Thyroid gland (tissue), 4 donors: ENCODE measurements around the gene MFAP4. TPM values are rescaled to one million over a fixed set of nuclear protein-coding genes. Genes with fewer than 3 reads are reported as not detected.

ENCODE experiments used
- DNase-seq, 2 donors: peaks; one replicate each; pipeline ENCODE4 v3.0.0-alpha.2; 2019
- H3K27ac ChIP-seq, 3 donors: fragments of 200-600 bp; sonication (generic); 1 replicate in 2 of 3; 2 replicates in 1 of 3; pipeline ENCODE4 v1.5.1; 2016 to 2019; ENCODE audit warnings: mild to moderate bottlenecking in 1 of 3, moderate library complexity in 1 of 3
- H3K27me3 ChIP-seq: fragments of 200-600 bp; sonication (generic); one replicate; pipeline ENCODE4 v1.5.1; 2019
- H3K36me3 ChIP-seq, 2 donors: fragments of 200-600 bp; sonication (generic); one replicate each; pipeline ENCODE4 v1.5.1; 2016 to 2019
- H3K4me1 ChIP-seq, 2 donors: fragments of 200-600 bp; sonication (generic); one replicate each; pipeline ENCODE4 v1.5.1; 2017 to 2019
- H3K4me3 ChIP-seq, 3 donors: fragments of 200-600 bp; sonication (generic); replicated peaks in 1 of 3; 1 replicate in 2 of 3; 2 replicates in 1 of 3; pipeline ENCODE4 v1.5.1; 2016; ENCODE audit warnings: mild to moderate bottlenecking in 1 of 3
- H3K9me3 ChIP-seq: fragments of 200-600 bp; sonication (generic); one replicate; pipeline ENCODE4 v1.5.1; 2017
- POLR2A ChIP-seq, 2 donors: fragments of 450-650 bp; IDR thresholded peaks; one replicate each; pipeline ENCODE4 v1.6.1; 2017; ENCODE audit warnings: antibody characterized with exemption in 2 of 2, mild to moderate bottlenecking in 2 of 2, moderate library complexity in 1 of 2
- WGBS, 2 donors: methylation state at CpG; one replicate each; pipeline ENCODE4 v1.1.5; 2017; 5-methylcytosine and 5-hydroxymethylcytosine counted together
- intact Hi-C: fragments of 100-400 bp; cut with DNase I; formaldehyde crosslinking; loops from one replicate; pipeline ENCODE4 v1.15.1; 2023
- total RNA-seq, 4 donors: library from RNA; depleted of rRNA; stranded (reverse); fragments of >200 nt; gene quantifications; one replicate each; pipeline ENCODE4 v1.2.3, GENCODE V29; 2016
- TF ChIP-seq, protein P1 (sequence below), 6 experiments: fragments of 200-600 bp in 3 of 6; fragments of 450-650 bp in 3 of 6; sonication (generic) in 3 of 6; IDR thresholded peaks; one replicate each; pipeline ENCODE4 v1.5.1; 2016 to 2019; ENCODE audit warnings: antibody characterized with exemption in 6 of 6, mild to moderate bottlenecking in 2 of 6, inconsistent platforms in 1 of 6, moderate library complexity in 1 of 6

The MFAP4 gene, protein sequence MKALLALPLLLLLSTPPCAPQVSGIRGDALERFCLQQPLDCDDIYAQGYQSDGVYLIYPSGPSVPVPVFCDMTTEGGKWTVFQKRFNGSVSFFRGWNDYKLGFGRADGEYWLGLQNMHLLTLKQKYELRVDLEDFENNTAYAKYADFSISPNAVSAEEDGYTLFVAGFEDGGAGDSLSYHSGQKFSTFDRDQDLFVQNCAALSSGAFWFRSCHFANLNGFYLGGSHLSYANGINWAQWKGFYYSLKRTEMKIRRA
- total RNA-seq, result 100 to 1,000 TPM in 1 of 4 donors, 10 to 100 TPM in 3; 12.6 to 105 (median 53.5) TPM

DNA sequence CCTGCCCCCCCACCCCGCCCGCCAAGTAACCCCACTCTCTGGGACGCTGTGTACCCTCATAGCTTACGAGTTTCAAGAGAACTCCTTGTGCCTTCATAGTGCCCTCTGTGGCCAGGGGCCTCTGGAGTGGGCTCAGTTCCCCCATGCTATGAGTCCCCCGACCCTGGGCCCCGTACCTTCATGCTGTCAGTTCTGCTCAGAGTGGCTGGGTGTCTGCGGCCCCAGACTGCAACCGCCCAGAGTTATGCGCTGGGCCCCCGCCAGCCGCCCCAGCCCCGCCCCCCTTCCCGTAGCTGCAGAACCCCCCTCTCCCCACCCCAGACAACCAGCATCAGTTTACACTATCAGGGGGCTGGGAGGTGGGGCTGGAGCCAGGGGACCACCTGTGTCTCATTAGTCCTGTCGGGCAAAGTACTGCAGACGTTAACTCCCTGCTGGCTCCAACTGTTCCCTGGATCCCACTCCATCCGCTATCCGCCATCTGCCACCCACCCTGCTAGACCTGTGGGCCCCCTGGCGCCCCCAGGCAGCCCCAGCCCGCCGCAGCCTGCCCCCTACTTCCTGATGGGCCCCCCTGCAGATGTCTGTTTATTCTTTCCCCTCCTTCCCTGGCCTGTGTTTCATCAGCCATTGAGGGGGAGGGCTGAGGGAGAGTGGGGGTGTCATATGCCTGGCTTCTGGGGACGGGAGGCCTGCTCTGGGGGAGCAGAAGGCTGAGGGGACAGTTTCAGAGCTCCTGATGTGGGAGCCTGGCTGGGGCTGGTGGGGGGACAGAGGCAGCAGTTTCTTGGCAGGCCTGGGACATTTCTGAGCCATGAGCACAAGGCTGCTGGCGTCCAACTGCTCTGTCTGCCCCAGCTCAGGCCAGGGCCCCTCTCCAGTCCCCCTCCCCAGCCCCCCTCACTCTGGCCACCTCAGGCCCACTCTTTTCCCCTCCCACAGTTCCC, at the start of gene MFAP4:
MFAP4 (minus strand) TSS at position 217 of the 947 bp plus-strand sequence; CDS start at position 182, 35 bp downstream.
- TF ChIP-seq, protein P1, sequence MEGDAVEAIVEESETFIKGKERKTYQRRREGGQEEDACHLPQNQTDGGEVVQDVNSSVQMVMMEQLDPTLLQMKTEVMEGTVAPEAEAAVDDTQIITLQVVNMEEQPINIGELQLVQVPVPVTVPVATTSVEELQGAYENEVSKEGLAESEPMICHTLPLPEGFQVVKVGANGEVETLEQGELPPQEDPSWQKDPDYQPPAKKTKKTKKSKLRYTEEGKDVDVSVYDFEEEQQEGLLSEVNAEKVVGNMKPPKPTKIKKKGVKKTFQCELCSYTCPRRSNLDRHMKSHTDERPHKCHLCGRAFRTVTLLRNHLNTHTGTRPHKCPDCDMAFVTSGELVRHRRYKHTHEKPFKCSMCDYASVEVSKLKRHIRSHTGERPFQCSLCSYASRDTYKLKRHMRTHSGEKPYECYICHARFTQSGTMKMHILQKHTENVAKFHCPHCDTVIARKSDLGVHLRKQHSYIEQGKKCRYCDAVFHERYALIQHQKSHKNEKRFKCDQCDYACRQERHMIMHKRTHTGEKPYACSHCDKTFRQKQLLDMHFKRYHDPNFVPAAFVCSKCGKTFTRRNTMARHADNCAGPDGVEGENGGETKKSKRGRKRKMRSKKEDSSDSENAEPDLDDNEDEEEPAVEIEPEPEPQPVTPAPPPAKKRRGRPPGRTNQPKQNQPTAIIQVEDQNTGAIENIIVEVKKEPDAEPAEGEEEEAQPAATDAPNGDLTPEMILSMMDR (IDR thresholded peaks at IDR 0.05), result no peak
- no peak for TF ChIP-seq POLR2A (IDR thresholded peaks at IDR 0.05)
- intact Hi-C loops, result no loop called here
- no peak within 1 kb of the TSS for H3K4me3 ChIP-seq
- WGBS, 2 donors, result 23 to 34% methylated on average over 14 to 21 of the region's 22 CpGs
- peaks cover 12 to 41% of the 10 kb centered on the region in 2 donors for H3K4me1 ChIP-seq
- peak within 1 kb of the TSS; percentile 75 to 88 (median 76) for H3K27ac ChIP-seq
- H3K27me3 ChIP-seq, result no peaks in the 10 kb centered on the region
- peak; percentile 64 to 68 for DNase-seq
- H3K9me3 ChIP-seq, result no peaks in the 10 kb centered on the region
- peaks cover 5 to 16% of the 10 kb centered on the region in 2 donors for H3K36me3 ChIP-seq

DNA sequence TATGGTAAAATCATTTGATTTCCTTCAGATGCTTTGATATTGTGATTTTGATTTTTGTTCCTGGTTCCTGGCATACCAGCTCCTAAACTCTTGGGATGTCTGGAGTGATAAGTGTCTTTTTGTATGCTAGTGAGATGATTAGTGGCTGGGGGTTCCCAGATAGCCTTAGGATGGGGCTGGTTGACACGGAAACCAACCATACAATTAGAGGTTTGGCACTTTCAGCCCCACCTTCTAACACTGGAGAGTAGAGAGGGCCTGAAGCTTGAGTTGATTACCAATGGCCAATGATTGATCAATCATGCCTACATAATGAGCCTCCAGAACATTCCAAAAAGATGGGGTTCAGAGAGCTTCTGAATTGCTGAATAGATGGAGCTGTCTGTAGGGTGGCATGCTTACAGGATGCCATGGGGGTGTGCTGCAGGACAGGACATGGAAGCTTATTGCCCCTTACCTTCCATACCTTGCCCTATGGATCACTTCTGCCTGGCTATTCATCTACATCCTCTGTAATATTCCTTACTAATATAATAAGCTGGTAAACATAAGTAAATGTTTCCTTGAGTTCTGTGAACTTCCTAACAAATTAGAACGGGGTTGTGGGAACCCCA, 46.8 kb upstream of the MFAP4 start:
- WGBS, 2 donors, result 81 to 88% methylated on average over 2 of the region's 2 CpGs
- Histone ChIP-seq H3K36me3 (no peaks in the 10 kb centered on the region), H3K9me3 (no peaks in the 10 kb centered on the region), H3K4me1 (no peaks in the 10 kb centered on the region), H3K27ac (no peak overlapping the region), H3K4me3 (no peak overlapping the region), H3K27me3 (no peaks in the 10 kb centered on the region)
- intact Hi-C loops, result no loop called here
- no peak for TF ChIP-seq POLR2A (IDR thresholded peaks at IDR 0.05)
- TF ChIP-seq, protein P1 (IDR thresholded peaks at IDR 0.05), result no peak
- DNase-seq, result no peak

DNA sequence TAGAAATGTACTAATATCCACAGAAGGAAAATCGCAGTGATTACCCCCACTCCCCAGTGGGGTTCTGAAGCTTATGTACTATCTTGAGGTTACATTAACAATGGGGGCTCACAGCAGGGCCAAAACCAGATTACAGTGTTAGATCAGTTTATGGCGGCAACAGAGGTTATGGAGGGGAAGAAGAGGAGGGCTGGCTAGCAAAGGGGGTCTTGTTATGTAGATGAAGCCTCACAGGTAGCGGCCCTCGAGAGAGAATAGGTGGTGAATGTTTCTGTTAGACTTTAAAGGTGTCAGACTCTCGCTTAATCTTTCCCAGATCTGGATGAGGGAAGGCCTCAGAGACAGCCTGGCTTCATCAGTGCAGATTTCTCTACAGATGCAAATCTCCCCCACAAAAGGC, 46.3 kb upstream of the MFAP4 start:
- Histone ChIP-seq H3K4me1 (no peaks in the 10 kb centered on the region), H3K27me3 (no peaks in the 10 kb centered on the region), H3K4me3 (no peak overlapping the region), H3K27ac (no peak overlapping the region), H3K36me3 (no peaks in the 10 kb centered on the region), H3K9me3 (no peaks in the 10 kb centered on the region)
- DNase-seq, result no peak
- intact Hi-C loops, result no loop called here
- WGBS, 2 donors, result 79 to 81% methylated on average over 5 of the region's 5 CpGs
- TF ChIP-seq, protein P1 (IDR thresholded peaks at IDR 0.05), result no peak
- TF ChIP-seq POLR2A (IDR thresholded peaks at IDR 0.05), result no peak

DNA sequence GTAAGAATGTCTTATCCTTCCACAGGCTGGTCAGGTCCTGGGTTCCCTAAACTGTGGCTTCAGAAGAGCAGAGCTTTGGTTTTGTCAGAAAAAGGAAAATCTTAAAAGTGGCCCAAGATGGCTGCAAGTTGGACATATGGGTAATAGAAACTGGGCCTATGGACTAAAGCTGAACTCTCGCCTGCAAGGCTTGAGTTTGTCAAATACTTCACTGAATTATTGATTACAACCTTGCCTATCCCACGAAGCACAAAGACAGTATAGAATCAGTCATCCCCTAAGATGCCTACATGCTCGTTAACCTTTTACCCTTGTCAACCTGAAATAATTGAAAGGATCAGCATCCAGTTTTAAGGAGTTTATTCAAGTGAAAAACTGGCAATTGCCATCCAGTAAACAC, 44.7 kb upstream of the MFAP4 start:
- intact Hi-C loops, result no loop called here
- DNase-seq, result no peak
- H3K27ac ChIP-seq, result no peak overlapping the region
- H3K4me3 ChIP-seq, result no peak overlapping the region
- no peak for TF ChIP-seq POLR2A (IDR thresholded peaks at IDR 0.05)
- TF ChIP-seq, protein P1 (IDR thresholded peaks at IDR 0.05), result no peak
- H3K27me3 ChIP-seq, result no peaks in the 10 kb centered on the region
- WGBS, 2 donors, result 73 to 77% methylated on average over 3 of the region's 3 CpGs
- H3K9me3 ChIP-seq, result no peaks in the 10 kb centered on the region
- no peaks in the 10 kb centered on the region for H3K36me3 ChIP-seq
- H3K4me1 ChIP-seq, result no peaks in the 10 kb centered on the region
